Fibroblast of lung (primary cell): ENCODE data around the gene ACTG1. TPM values are rescaled to one million over a fixed set of nuclear protein-coding genes. Genes with fewer than 3 reads are reported as not detected.

Source experiments
- DNase-seq, 2 donors: peaks; one replicate each; pipeline versions ENCODE4 v3.0.0 to v3.0.0-alpha.2; 2010; ENCODE audit warnings: low read depth in 2 of 2
- H2AFZ ChIP-seq: 2 replicates; pipeline ENCODE4 v1.5.1; 2012; ENCODE audit warnings: low read length, control low read depth, inconsistent platforms
- H3K27ac ChIP-seq: 2 replicates; pipeline ENCODE4 v1.5.1; 2011; ENCODE audit warnings: low read length, control low read depth; ENCODE audit not compliant: insufficient read depth
- H3K27me3 ChIP-seq: 2 replicates; pipeline ENCODE4 v1.5.1; 2011; ENCODE audit warnings: mild to moderate bottlenecking, low read length; ENCODE audit not compliant: control insufficient read depth, insufficient read depth
- H3K36me3 ChIP-seq: 2 replicates; pipeline ENCODE4 v1.5.1; 2011; ENCODE audit warnings: low read length; ENCODE audit not compliant: control insufficient read depth, insufficient read depth
- H3K4me1 ChIP-seq: 2 replicates; pipeline ENCODE4 v1.5.1; 2011; ENCODE audit warnings: low read length; ENCODE audit not compliant: control insufficient read depth, insufficient read depth; ENCODE audit errors: extremely low read depth
- H3K4me2 ChIP-seq: 2 replicates; pipeline ENCODE4 v1.5.1; 2011; ENCODE audit warnings: low read length, control low read depth; ENCODE audit not compliant: insufficient read depth; ENCODE audit errors: extremely low read depth
- H3K4me3 ChIP-seq, 4 experiments: fragments of 200-600 bp in 1 of 4; sonication (generic) in 1 of 4; replicated peaks in 1 of 4; 2 replicates each; pipeline ENCODE4 v1.5.1; 2011 to 2016; ENCODE audit warnings: low read length in 4 of 4, low read depth in 3 of 4, mild to moderate bottlenecking in 3 of 4, control low read depth in 2 of 4, inconsistent platforms in 1 of 4, mixed read lengths in 1 of 4; ENCODE audit not compliant: insufficient read depth in 1 of 4; ENCODE audit errors: control extremely low read depth in 1 of 4
- H3K79me2 ChIP-seq: 2 replicates; pipeline ENCODE4 v1.5.1; 2012; ENCODE audit warnings: mild to moderate bottlenecking, low read length, inconsistent platforms; ENCODE audit not compliant: control insufficient read depth, insufficient read depth
- H3K9ac ChIP-seq: 2 replicates; pipeline ENCODE4 v1.5.1; 2011; ENCODE audit warnings: mild to moderate bottlenecking, low read length, control low read depth; ENCODE audit not compliant: insufficient read depth
- H3K9me3 ChIP-seq: 2 replicates; pipeline ENCODE4 v1.5.1; 2012; ENCODE audit warnings: low read depth, low read length; ENCODE audit not compliant: control insufficient read depth, insufficient read depth
- H4K20me1 ChIP-seq: 2 replicates; pipeline ENCODE4 v1.5.1; 2011; ENCODE audit warnings: low read length; ENCODE audit not compliant: control insufficient read depth, insufficient read depth; ENCODE audit errors: extremely low read depth
- EZH2 ChIP-seq: IDR thresholded peaks from 2 replicates; pipeline ENCODE4 v1.5.1; 2012; ENCODE audit warnings: low read length, control low read depth, mild to moderate bottlenecking; ENCODE audit errors: missing control alignments
- polyA plus RNA-seq, 2 donors: library from polyadenylated mRNA; depleted of rRNA in 1 of 2; stranded (reverse) in 1 of 2; unstranded in 1 of 2; fragments of >200 nt; gene quantifications; 2 replicates each; pipeline ENCODE4 v1.2.1, GENCODE V29; 2011 to 2012; ENCODE audit warnings: missing spikeins in 1 of 2
- total RNA-seq: library from RNA; depleted of rRNA; stranded (reverse); fragments of >200 nt; gene quantifications from 2 replicates; pipeline ENCODE4 v1.2.1, GENCODE V29; 2014
- TF ChIP-seq, protein P1 (sequence below), 2 donors: IDR thresholded peaks in 1 of 2; conservative IDR thresholded peaks in 1 of 2; 1 replicate in 1 of 2; 2 replicates in 1 of 2; pipeline ENCODE4 v1.5.1; 2011 to 2012; ENCODE audit warnings: low read length in 2 of 2, control low read depth in 1 of 2, inconsistent platforms in 1 of 2, low read depth in 1 of 2, mild to moderate bottlenecking in 1 of 2

The ACTG1 gene
- total and polyA plus RNA-seq, 2 donors (not counting 1 experiment from before 2014, with no cell fraction given) = 5,538 to 8,446 TPM

GRCh38 chr17:81558115-81558468 is 45.5 kb upstream of the ACTG1 start:
- H2AFZ ChIP-seq = no peak overlapping the region
- TF ChIP-seq, protein P1, sequence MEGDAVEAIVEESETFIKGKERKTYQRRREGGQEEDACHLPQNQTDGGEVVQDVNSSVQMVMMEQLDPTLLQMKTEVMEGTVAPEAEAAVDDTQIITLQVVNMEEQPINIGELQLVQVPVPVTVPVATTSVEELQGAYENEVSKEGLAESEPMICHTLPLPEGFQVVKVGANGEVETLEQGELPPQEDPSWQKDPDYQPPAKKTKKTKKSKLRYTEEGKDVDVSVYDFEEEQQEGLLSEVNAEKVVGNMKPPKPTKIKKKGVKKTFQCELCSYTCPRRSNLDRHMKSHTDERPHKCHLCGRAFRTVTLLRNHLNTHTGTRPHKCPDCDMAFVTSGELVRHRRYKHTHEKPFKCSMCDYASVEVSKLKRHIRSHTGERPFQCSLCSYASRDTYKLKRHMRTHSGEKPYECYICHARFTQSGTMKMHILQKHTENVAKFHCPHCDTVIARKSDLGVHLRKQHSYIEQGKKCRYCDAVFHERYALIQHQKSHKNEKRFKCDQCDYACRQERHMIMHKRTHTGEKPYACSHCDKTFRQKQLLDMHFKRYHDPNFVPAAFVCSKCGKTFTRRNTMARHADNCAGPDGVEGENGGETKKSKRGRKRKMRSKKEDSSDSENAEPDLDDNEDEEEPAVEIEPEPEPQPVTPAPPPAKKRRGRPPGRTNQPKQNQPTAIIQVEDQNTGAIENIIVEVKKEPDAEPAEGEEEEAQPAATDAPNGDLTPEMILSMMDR (conservative IDR thresholded peaks at IDR 0.05 in 1 of 2, IDR thresholded peaks at IDR 0.05 in 1 of 2; ENCODE audit: low read depth in 1 of 2, low read length in 2 of 2) = no peak
- TF ChIP-seq EZH2 = no peak
- H4K20me1 ChIP-seq = no peaks in the 10 kb centered on the region
- peaks cover 25% of the 10 kb centered on the region for H3K36me3 ChIP-seq
- no peak overlapping the region for H3K4me2 ChIP-seq
- H3K4me3 ChIP-seq = no peak overlapping the region
- H3K79me2 ChIP-seq = no peaks in the 10 kb centered on the region
- H3K9me3 ChIP-seq = no peaks in the 10 kb centered on the region
- H3K27me3 ChIP-seq = no peaks in the 10 kb centered on the region
- no peak overlapping the region for H3K9ac ChIP-seq
- no peak for DNase-seq
- H3K27ac ChIP-seq = no peak overlapping the region
- H3K4me1 ChIP-seq = peaks cover 28% of the 10 kb centered on the region

DNA sequence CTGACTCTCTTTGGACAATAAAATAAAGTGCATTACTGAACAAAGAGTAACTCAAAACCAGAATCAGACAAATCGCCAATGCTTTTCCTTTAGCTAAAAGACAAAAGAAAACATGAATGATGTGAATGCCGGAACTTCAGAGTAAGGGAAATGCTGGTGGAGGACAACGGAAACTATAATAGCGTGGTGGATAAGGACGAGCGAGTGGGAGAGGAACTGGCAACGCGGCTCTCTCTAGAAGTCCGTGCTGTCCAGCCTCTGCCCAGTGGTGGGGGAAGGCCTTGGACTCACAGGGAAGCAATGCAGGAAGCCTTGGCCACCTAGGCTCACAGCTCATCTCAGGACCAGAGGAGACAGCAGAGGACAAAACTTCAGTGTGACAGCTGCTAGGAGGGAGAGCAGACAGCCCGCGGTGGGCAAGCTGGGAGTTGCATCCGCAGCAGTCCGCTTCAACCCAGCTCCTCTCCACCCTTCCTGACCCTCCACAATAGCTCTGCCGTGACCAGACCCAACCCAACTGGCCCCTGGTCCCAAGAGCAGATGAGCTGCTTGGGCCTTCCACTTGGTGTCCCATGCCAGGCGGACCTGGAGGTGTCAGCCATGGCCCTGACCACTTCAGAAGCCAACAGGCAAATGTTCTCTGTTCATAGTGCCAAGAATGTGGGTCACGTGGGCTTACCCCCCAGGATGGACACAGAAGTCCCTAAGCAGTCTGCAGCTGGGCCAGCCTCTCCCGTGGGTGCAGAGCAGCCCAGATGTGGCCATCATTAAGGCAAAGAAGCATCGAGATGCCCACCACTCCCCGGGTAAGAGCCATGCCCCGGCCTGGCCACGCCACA is 44.9 kb upstream of the ACTG1 start:
- Histone ChIP-seq H3K9me3 (no peaks in the 10 kb centered on the region), H3K79me2 (no peaks in the 10 kb centered on the region), H3K36me3 (peaks cover 24% of the 10 kb centered on the region), H3K27ac (no peak overlapping the region), H4K20me1 (no peaks in the 10 kb centered on the region), H3K4me3 (no peak overlapping the region), H2AFZ (no peak overlapping the region), H3K9ac (no peak overlapping the region), H3K27me3 (no peaks in the 10 kb centered on the region), H3K4me2 (no peak overlapping the region), H3K4me1 (peaks cover 28% of the 10 kb centered on the region)
- TF ChIP-seq EZH2 = no peak
- TF ChIP-seq, protein P1 (conservative IDR thresholded peaks at IDR 0.05 in 1 of 2, IDR thresholded peaks at IDR 0.05 in 1 of 2; ENCODE audit: low read depth in 1 of 2, low read length in 2 of 2) = no peak
- no peak for DNase-seq

GRCh38 chr17:81556863-81557262 is 44.3 kb upstream of the ACTG1 start:
- DNase-seq = no peak
- H3K4me1 ChIP-seq = peaks cover 28% of the 10 kb centered on the region

More at GRCh38 chr17:81556863-81557262, 44.3 kb upstream of the ACTG1 start:
- no peak overlapping the region for H3K4me3 ChIP-seq
- peaks cover 23% of the 10 kb centered on the region for H3K36me3 ChIP-seq
- no peak overlapping the region for H3K4me2 ChIP-seq
- H4K20me1 ChIP-seq = no peaks in the 10 kb centered on the region
- H3K9ac ChIP-seq = no peak overlapping the region
- H2AFZ ChIP-seq = no peak overlapping the region
- no peak for TF ChIP-seq EZH2
- TF ChIP-seq, protein P1 (conservative IDR thresholded peaks at IDR 0.05 in 1 of 2, IDR thresholded peaks at IDR 0.05 in 1 of 2; ENCODE audit: low read depth in 1 of 2, low read length in 2 of 2) = no peak
- no peaks in the 10 kb centered on the region for H3K27me3 ChIP-seq
- no peaks in the 10 kb centered on the region for H3K9me3 ChIP-seq
- H3K27ac ChIP-seq = no peak overlapping the region
- H3K79me2 ChIP-seq = no peaks in the 10 kb centered on the region
